Subcutaneous adipose tissue (tissue), 4 donors: ENCODE data around the gene MYO1F. TPM values are rescaled to one million over a fixed set of nuclear protein-coding genes. Genes with fewer than 3 reads are reported as not detected.

Source experiments
- CTCF ChIP-seq: fragments of 450-650 bp; IDR thresholded peaks from one replicate; pipeline ENCODE4 v1.5.1; 2016; ENCODE audit warnings: low read depth, mild to moderate bottlenecking, control low read depth, antibody characterized with exemption, moderate library complexity
- total RNA-seq, 4 donors: library from RNA; depleted of rRNA; stranded (reverse); fragments of >200 nt; gene quantifications; one replicate each; pipeline ENCODE4 v1.1.0, GENCODE V29; 2016

MYO1F gene
- total RNA-seq, 4 donors from 2014 or later = 13.4 to 48.3 (median 26.0) TPM

GRCh38 chr19:8503510-8503909 is 73.7 kb downstream of the MYO1F start:
- TF ChIP-seq CTCF = no peak

GRCh38 chr19:8501981-8502380 is 75.3 kb downstream of the MYO1F start:
- no peak for TF ChIP-seq CTCF

GRCh38 chr19:8501516-8501915 is 75.7 kb downstream of the MYO1F start:
- no peak for TF ChIP-seq CTCF

GRCh38 chr19:8500158-8500557 is 77.1 kb downstream of the MYO1F start:
- no peak for TF ChIP-seq CTCF

GRCh38 chr19:8499048-8499833 is 78.0 kb downstream of the MYO1F start:
- no peak for TF ChIP-seq CTCF

GRCh38 chr19:8498295-8498694 is 78.9 kb downstream of the MYO1F start:
- TF ChIP-seq CTCF = no peak

GRCh38 chr19:8494158-8494557 is 83.1 kb downstream of the MYO1F start:
- TF ChIP-seq CTCF = no peak
